Subcutaneous adipose tissue (tissue), 4 donors: ENCODE results near the gene CLRN1. TPM values are rescaled to one million over a fixed set of nuclear protein-coding genes. Genes with fewer than 3 reads are reported as not detected.

Experiments
- total RNA-seq, 4 donors: library from RNA; depleted of rRNA; stranded (reverse); fragments of >200 nt; gene quantifications; one replicate each; pipeline ENCODE4 v1.1.0, GENCODE V29; 2016
- TF ChIP-seq, protein P1 (sequence below): fragments of 450-650 bp; IDR thresholded peaks from one replicate; pipeline ENCODE4 v1.5.1; 2016; ENCODE audit warnings: low read depth, mild to moderate bottlenecking, control low read depth, antibody characterized with exemption, moderate library complexity

The CLRN1 gene
- total RNA-seq, 4 donors from 2014 or later, result not detected

DNA sequence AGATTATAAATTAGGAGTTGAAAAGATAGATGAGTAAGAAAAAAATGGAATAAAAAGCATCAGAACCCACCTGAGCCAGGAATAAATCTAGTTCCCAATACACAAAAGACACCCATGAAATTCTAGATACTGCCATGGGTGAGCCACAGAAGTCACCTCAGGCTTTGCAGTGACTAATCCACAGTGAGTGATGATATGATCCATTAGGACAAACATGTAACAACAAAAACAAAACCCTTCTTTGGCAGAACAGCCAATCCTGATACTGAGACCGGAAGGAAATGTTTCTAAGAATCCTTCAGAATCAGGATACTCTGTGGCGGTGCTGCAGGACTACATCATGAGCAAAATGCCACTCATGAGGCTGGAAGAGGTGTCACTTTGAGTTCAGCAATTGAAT, 52.3 kb downstream of the CLRN1 start:
- TF ChIP-seq, protein P1, sequence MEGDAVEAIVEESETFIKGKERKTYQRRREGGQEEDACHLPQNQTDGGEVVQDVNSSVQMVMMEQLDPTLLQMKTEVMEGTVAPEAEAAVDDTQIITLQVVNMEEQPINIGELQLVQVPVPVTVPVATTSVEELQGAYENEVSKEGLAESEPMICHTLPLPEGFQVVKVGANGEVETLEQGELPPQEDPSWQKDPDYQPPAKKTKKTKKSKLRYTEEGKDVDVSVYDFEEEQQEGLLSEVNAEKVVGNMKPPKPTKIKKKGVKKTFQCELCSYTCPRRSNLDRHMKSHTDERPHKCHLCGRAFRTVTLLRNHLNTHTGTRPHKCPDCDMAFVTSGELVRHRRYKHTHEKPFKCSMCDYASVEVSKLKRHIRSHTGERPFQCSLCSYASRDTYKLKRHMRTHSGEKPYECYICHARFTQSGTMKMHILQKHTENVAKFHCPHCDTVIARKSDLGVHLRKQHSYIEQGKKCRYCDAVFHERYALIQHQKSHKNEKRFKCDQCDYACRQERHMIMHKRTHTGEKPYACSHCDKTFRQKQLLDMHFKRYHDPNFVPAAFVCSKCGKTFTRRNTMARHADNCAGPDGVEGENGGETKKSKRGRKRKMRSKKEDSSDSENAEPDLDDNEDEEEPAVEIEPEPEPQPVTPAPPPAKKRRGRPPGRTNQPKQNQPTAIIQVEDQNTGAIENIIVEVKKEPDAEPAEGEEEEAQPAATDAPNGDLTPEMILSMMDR, result no peak

DNA sequence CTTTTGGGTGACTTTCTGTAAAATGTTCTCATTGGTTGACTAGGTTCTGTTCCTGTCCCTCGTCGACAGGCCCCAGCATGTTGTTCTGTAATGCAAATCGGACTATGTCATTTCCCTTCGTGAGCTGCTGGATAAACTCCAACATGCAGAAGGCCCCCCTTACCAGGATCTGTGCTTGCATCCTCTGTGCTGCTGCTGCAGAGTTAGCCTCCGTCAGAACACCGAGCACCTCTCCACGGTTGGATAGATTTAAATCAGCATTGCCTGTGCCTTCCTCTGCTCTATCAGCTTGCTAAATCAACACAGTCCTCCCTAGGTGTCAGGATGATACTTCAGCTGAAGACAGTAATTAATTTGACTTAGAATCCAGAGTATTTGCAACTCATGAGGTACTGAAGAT, 54.6 kb downstream of the CLRN1 start:
- TF ChIP-seq, protein P1, result no peak

DNA sequence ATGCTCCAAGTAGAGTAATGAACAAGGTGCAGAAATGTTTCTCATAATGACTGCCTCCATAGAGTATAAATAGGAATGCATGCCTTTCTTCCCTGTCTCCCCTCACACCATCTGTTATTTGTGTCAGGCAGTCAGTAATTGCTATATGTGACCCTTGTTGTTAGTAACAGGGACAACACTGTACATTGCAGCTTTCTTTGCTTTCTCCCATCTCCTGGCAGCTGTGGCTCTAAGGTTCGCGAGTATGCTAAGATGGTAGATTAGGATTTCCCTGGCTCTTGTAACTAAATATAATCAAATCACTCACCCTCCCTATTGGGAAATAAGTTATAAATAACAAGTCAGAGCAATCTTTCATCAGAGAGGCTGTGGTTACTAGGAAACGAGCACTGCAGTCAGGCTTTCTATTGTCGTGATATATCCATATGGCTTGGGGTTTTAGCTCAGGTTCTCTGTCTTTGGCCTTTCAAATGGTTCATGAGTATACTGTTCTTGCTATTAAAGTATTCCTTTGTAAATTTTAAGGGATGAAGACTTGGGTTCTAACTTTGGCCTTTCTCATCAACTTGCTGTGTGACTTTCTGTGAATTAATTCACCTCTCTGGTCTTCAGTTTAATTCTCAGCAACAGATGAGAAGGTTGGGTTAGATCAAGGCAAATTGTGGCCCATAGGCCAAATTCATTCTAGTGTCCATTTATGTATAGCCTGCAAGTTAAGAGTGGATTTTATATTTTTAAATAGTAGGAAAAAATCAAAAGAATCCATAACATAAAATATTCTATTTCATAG, 59.2 kb downstream of the CLRN1 start:
- TF ChIP-seq, protein P1, result no peak

DNA sequence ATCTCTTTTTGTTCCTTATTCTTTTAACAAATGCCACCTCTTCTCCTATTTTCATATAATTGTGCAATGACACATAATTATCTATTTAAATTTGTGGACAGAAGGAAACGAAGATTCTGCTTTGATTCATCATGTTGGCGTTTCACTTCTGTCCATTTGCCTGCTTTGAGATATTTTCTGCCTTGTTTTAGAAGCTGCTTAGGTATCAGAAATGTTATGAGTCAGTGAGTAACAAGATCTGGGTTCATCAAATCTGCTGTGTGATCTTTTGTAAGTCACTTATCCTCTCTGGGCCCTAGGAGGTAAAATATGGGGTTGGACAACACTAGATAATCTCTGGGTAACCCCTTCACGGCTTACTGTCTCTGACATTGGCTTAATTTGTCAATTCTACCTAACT, 60.0 kb downstream of the CLRN1 start:
- TF ChIP-seq, protein P1, result no peak

DNA sequence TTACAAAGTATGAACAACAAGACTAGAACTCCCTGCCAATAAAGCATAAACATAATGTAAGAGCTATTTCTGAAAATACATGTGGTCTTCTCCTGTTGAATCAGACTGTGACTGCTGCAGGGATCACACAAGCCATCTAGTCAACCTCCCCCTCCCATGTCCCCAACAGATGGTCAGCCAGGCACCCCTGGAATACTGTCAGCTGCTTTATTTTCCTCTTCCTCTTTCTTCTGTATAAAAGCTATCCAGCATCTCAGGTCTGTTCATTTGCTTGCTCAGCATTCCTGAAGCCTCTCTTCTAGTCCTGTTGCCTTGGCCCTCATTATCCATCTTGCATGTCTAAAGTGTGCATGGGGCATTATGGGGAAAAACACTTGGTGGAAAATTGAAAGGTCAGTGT, 60.8 kb downstream of the CLRN1 start:
- TF ChIP-seq, protein P1, result no peak

DNA sequence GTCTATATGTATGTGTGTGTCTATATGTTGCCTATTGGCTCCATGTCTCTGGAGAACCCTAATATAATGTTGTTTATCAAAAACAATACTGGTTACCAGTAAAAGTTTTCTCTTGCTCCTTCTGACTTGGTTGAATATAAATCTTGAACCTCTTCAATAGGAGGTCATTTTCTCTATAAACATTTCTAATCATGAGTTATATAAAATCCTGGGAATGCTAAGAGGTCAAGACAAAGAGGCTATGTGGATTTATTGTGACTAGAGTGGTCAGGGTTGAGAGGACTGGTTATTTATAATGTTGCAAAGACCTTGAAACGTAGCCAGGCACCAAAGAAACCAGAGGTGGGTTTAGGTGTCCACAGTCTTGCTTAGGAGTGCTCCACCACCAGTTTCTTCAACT, 66.1 kb downstream of the CLRN1 start:
- TF ChIP-seq, protein P1, result no peak

DNA sequence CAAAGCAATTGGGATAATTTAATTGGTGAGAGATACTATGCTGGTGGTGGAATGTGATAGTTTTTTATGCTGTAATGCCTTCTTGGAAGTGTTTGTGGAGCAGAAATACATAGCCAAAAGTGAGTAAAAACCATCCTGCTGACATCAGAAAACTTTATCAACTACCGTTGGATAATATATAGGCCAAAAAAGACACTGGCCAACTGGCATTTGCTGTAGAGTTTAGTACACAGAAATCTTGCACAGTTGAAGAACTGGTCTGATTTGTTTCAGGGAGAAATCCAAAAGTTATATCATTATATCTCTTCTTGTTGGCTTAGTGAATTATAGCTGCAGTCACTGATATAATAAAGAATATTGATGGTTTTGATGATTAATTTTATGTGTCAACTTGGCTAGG, 66.8 kb downstream of the CLRN1 start:
- TF ChIP-seq, protein P1, result no peak
